ENCODE data around the gene PLCG1. TPM values are rescaled to one million over a fixed set of nuclear protein-coding genes. Genes with fewer than 3 reads are reported as not detected.

The PLCG1 gene
- total RNA-seq, 1 donor from 2014 or later, result 89.3 TPM

DNA sequence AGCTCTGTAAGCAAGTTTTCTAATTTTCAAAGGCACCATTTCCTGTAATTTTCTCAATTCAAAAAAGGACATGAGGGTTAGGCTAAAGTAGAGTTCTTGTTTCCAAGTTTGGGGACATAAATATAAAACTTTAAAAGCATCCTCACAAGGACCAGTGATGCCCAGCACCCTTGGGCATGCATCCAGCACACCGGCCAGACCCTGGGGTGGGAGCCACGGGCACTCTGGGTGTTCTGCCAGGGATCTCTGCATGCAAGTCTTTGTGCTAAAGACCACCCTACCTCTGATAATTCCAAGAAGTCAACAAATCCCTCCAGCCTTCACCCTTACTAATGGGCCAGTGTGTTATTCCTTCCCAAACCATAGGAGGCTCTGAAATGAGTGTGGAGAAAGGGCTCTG lies 46.5 kb downstream of the PLCG1 start:
- Histone ChIP-seq H3K4me3 (ENCODE audit: low read depth, low read length) (no peak overlapping the region), H3K36me3 (ENCODE audit: control insufficient read depth, insufficient read depth, low read length) (peaks cover 2% of the 10 kb centered on the region), H3K27me3 (ENCODE audit: control insufficient read depth, insufficient read depth, low read length) (no peaks in the 10 kb centered on the region)
- TF ChIP-seq, protein P1, sequence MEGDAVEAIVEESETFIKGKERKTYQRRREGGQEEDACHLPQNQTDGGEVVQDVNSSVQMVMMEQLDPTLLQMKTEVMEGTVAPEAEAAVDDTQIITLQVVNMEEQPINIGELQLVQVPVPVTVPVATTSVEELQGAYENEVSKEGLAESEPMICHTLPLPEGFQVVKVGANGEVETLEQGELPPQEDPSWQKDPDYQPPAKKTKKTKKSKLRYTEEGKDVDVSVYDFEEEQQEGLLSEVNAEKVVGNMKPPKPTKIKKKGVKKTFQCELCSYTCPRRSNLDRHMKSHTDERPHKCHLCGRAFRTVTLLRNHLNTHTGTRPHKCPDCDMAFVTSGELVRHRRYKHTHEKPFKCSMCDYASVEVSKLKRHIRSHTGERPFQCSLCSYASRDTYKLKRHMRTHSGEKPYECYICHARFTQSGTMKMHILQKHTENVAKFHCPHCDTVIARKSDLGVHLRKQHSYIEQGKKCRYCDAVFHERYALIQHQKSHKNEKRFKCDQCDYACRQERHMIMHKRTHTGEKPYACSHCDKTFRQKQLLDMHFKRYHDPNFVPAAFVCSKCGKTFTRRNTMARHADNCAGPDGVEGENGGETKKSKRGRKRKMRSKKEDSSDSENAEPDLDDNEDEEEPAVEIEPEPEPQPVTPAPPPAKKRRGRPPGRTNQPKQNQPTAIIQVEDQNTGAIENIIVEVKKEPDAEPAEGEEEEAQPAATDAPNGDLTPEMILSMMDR (IDR thresholded peaks at IDR 0.05; ENCODE audit: insufficient read depth, low read length, poor library complexity, severe bottlenecking), result no peak
- DNase-seq (ENCODE audit: low read depth), result no peak

DNA sequence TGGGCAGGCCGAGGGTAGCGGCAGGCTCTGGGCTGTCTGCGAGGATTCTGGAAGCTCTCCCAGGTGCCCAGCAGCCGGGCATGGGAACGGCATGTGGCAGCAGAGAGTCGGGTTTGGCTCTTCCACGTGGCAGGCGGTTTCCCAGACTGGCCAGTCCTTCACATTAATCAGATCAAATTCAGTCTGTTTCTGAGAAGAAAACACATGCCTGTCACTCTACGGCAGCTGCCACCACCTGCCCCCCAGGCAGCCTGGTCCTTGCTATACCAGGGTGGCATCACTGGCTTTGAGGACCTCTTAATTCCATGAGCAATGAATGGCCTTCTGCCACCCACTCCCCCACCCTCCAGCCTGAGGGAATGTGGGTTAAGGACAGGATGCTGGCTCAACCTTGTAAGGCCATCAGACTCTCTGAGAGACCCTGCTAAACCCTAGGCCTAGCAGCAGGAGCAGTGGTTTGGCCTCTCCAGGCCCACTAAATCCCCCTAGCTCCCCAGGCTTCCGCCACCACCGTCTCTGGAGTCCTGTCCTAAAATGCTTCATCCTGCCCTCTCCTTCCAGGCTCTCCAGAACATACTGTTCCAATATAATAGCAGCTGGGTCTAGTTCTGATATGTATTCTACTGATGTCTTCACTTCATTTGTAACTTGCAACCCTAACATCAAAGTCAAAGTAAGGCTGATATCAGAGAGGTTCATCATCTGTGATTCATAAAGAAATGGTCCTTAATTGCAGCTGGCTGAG lies 47.8 kb downstream of the PLCG1 start:
- Histone ChIP-seq H3K27me3 (ENCODE audit: control insufficient read depth, insufficient read depth, low read length) (no peaks in the 10 kb centered on the region), H3K4me3 (ENCODE audit: low read depth, low read length) (no peak overlapping the region), H3K36me3 (ENCODE audit: control insufficient read depth, insufficient read depth, low read length) (peaks cover 2% of the 10 kb centered on the region)
- TF ChIP-seq, protein P1 (IDR thresholded peaks at IDR 0.05; ENCODE audit: insufficient read depth, low read length, poor library complexity, severe bottlenecking), result no peak
- DNase-seq (ENCODE audit: low read depth), result no peak

DNA sequence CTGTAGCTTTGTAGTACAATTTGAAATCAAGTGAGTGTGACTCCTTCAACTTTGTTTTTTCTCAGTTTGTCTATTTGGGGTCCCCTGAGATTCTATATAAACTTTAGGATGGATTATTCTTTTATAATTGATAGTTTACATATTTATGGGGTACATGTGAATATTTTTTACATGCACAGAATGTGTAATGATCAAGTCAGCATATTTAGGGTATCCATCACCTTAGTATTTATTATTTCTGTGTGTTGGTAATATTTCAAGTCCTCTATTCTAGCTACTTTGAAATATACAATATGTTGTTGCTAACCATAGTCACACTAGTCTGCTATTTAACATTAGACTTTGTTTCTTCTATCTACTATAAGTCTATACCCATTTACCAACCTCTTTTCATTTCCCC lies 50.3 kb downstream of the PLCG1 start:
- Histone ChIP-seq H3K4me3 (ENCODE audit: low read depth, low read length) (no peak overlapping the region), H3K27me3 (ENCODE audit: control insufficient read depth, insufficient read depth, low read length) (no peaks in the 10 kb centered on the region)
- TF ChIP-seq, protein P1 (IDR thresholded peaks at IDR 0.05; ENCODE audit: insufficient read depth, low read length, poor library complexity, severe bottlenecking), result no peak

DNA sequence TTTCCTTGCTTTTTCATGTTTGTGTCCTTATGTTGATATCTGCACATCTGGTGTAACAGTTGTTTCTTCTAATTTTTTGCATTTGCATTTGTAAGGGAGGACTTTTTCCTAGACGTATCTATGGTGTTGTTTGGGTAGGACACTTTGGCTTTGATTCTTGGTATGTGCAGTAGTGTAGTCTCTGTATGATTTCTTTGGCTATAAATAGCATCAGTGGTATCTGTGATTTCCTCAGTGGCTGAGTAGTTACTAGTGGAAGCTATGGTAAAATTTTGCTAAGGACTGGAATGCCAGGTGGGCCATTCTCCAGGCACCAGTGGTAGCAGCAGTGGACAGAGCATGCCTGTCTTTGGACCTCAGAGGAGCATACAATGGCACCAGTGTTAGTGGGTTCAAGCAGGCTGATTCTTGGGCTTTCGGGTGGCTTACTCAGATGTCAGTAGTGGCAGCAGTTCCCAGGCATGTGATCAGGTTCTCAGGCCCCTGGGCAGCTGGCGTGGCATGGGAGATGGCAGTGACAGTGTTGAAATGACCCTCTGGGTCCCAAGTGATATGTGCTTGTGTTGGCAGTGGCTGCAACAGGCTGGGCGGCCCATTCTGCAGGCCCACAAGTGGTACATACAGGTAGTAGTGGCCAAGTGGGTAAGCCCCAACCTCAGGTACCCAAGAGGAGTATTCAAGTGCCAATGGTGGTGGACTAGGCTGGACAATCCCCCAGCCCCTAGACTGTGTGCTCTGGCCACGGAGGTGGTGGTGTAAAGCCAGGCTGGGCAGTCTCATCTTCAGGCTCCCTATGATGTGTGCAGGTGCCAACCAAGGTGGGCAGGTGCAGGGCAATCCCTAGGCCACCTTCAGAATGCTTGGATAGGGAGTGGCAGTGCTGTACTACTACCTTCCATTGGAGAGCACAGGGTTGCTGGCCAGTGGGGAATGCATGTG lies 54.5 kb downstream of the PLCG1 start:
- TF ChIP-seq, protein P1 (IDR thresholded peaks at IDR 0.05; ENCODE audit: insufficient read depth, low read length, poor library complexity, severe bottlenecking), result no peak
- no peak for DNase-seq (ENCODE audit: low read depth)
- no peak overlapping the region for H3K4me3 ChIP-seq (ENCODE audit: low read depth, low read length)
- no peaks in the 10 kb centered on the region for H3K27me3 ChIP-seq (ENCODE audit: control insufficient read depth, insufficient read depth, low read length)
- H3K36me3 ChIP-seq (ENCODE audit: control insufficient read depth, insufficient read depth, low read length), result peaks cover 1% of the 10 kb centered on the region

More for the DNA sequence above, 50.3 kb downstream of the PLCG1 start:
- H3K36me3 ChIP-seq (ENCODE audit: control insufficient read depth, insufficient read depth, low read length), result peaks cover 1% of the 10 kb centered on the region
- DNase-seq (ENCODE audit: low read depth), result no peak

DNA sequence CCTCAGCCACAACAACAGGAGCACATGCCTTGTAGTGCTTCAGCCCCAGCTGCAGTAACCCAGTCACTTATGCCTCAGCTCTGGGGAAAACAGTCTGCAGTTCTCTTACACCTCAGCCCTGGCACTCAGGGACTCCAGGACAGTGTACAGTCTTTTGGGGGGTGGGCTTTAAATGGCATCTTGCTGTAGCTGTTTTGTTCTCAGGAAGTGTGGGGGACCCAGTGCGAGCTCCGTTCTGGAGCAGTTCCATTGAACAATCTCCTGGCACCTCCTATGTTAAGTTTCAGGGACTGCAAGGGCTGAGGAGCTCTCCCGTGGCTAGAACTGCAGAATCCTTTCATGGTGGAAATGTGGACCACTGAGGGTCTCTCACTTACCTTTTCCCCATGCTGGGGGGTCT lies 55.2 kb downstream of the PLCG1 start:
- TF ChIP-seq, protein P1 (IDR thresholded peaks at IDR 0.05; ENCODE audit: insufficient read depth, low read length, poor library complexity, severe bottlenecking), result no peak
- Histone ChIP-seq H3K27me3 (ENCODE audit: control insufficient read depth, insufficient read depth, low read length) (no peaks in the 10 kb centered on the region), H3K4me3 (ENCODE audit: low read depth, low read length) (no peak overlapping the region), H3K36me3 (ENCODE audit: control insufficient read depth, insufficient read depth, low read length) (peaks cover 1% of the 10 kb centered on the region)
- no peak for DNase-seq (ENCODE audit: low read depth)

Data from kidney epithelial cell (primary cell).